Upper lobe of left lung (tissue), 6 donors: ENCODE results near the gene ENPP3. TPM values are rescaled to one million over a fixed set of nuclear protein-coding genes. Genes with fewer than 3 reads are reported as not detected.

Experiments
- ATAC-seq, 2 donors: fragments of 200-7000 bp; cut with Tn5 transposase; one replicate each; pipeline ENCODE4 v1.9.1; 2022; ENCODE audit warnings: mild to moderate bottlenecking in 2 of 2, moderate library complexity in 2 of 2; ENCODE audit not compliant: low FRiP score in 2 of 2
- DNase-seq, 2 donors: peaks; one replicate each; pipeline ENCODE4 v3.0.0-alpha.2; 2019 to 2020
- H3K27ac ChIP-seq, 4 donors: fragments of 200-600 bp; sonication (generic); one replicate each; pipeline ENCODE4 v1.5.1; 2016 to 2019
- H3K27me3 ChIP-seq, 4 donors: fragments of 200-600 bp; sonication (generic); one replicate each; pipeline ENCODE4 v1.5.1; 2017 to 2019
- H3K36me3 ChIP-seq, 4 donors: fragments of 200-600 bp; sonication (generic); one replicate each; pipeline ENCODE4 v1.5.1; 2016 to 2019
- H3K4me1 ChIP-seq, 4 donors: fragments of 200-600 bp; sonication (generic); one replicate each; pipeline ENCODE4 v1.5.1; 2018 to 2019
- H3K4me3 ChIP-seq, 4 donors: fragments of 200-600 bp; sonication (generic); one replicate each; pipeline ENCODE4 v1.5.1; 2017 to 2019; ENCODE audit warnings: mild to moderate bottlenecking in 2 of 4, moderate library complexity in 1 of 4
- H3K9me3 ChIP-seq, 4 donors: fragments of 200-600 bp; sonication (generic); one replicate each; pipeline ENCODE4 v1.5.1; 2018 to 2019
- EP300 ChIP-seq, 4 donors: sonication (generic); formaldehyde crosslinking; IDR thresholded peaks; one replicate each; pipeline ENCODE4 v1.5.1; 2017; ENCODE audit warnings: antibody characterized with exemption in 4 of 4, control low read depth in 2 of 4
- POLR2A ChIP-seq, 4 donors: fragments of 450-650 bp; IDR thresholded peaks; one replicate each; pipeline ENCODE4 v1.5.1; 2016 to 2017; ENCODE audit warnings: antibody characterized with exemption in 4 of 4, mild to moderate bottlenecking in 2 of 4
- POLR2AphosphoS5 ChIP-seq, 2 donors: sonication (generic); formaldehyde crosslinking; IDR thresholded peaks; one replicate each; pipeline ENCODE4 v1.5.1; 2017; ENCODE audit warnings: antibody characterized with exemption in 2 of 2
- WGBS, 2 donors: methylation state at CpG; one replicate each; pipeline ENCODE4 v1.1.5; 2017 to 2018; 5-methylcytosine and 5-hydroxymethylcytosine counted together
- total RNA-seq, 6 donors: library from RNA; depleted of rRNA in 4 of 6; stranded (reverse); fragments of >200 nt in 4 of 6; gene quantifications; one replicate each; pipeline versions ENCODE4 v1.1.0 to v1.2.1, GENCODE V29; 2016 to 2021
- TF ChIP-seq, protein P1 (sequence below), 6 experiments: fragments of 450-650 bp in 4 of 6; fragments of 200-600 bp in 2 of 6; sonication (generic) in 2 of 6; IDR thresholded peaks; one replicate each; pipeline ENCODE4 v1.5.1; 2016 to 2019; ENCODE audit warnings: antibody characterized with exemption in 6 of 6
- donor health status: DM: no; HTN: no; CAD: no; lungs with moderate emphysema.
- donor health status: DM: no; HTN: yes; CAD: no; lungs with severe emphysema.

Gene ENPP3
- total RNA-seq, 6 donors from 2014 or later = under 0.01 to 2.1 (median 0.39) TPM

DNA sequence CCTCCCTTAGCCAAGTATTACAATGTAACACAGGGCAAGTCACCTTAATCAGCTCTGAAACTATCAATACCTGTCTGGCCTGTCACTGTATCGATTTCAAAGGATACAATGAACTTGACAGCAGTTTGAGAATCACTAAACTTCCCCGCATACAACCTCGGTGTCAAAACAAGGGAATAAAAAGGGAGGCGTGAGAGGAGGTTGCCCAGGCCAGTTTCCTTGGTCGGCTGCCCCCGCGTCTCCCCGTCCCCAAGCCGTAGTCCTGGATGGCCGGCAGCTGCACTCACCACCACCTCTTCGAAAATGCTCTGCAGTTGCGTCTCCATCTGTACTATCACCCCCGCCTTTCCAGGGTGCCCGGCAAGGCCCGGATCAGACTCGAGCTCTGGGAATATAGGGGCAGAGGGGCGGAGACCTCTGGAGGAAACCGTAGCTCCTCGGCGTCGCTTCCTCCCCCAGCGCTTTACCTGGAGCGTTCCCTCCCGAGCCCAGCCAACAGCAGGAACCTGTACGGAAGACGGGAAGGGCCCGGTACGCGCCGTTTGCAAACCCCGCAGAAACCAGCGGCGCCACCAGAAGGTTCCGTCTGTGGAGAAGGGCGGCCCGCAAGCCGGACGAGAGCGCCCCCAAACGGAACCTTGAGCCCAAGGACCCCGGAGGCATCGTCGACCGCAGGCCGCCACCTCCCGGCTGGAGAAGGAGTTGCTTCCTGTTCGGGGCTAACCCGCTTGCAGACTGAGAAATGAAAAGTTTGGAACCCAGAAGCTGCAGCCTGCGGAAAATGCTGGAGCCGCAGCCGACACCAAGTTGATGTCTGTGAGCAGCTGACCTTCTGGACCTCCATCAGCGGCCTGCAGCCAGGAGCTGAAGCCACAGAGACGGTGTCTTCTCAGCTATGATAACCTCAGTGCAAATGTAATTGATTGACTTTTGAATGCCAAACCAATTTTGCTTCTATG lies 9.1 kb upstream of the ENPP3 start, which contains the start of gene MED23:
MED23 (minus strand) TSS at position 519 of the 959 bp plus-strand sequence; CDS start at position 326, 193 bp downstream.
- Histone ChIP-seq H3K27ac (peak within 1 kb of the TSS; percentile 81 to 90 (median 86)), H3K9me3 (no peaks in the 10 kb centered on the region), H3K4me3 (peak within 1 kb of the TSS; percentile 81 to 91 (median 87)), H3K4me1 (peaks cover 20 to 25% (median 24%) of the 10 kb centered on the region in 4 donors), H3K27me3 (no peaks in the 10 kb centered on the region), H3K36me3 (peaks cover 12 to 26% (median 15%) of the 10 kb centered on the region in 4 donors)
- ATAC-seq (peak; percentile 99), DNase-seq (peak; percentile 96 to 98)
- TF ChIP-seq POLR2AphosphoS5 (IDR thresholded peaks at IDR 0.05) (peak; percentile 73 to 86), EP300 (IDR thresholded peaks at IDR 0.05) (no peak), POLR2A (IDR thresholded peaks at IDR 0.05) (peak in 3 of 4 donors; percentile 34 to 77 (median 54))
- TF ChIP-seq, protein P1, sequence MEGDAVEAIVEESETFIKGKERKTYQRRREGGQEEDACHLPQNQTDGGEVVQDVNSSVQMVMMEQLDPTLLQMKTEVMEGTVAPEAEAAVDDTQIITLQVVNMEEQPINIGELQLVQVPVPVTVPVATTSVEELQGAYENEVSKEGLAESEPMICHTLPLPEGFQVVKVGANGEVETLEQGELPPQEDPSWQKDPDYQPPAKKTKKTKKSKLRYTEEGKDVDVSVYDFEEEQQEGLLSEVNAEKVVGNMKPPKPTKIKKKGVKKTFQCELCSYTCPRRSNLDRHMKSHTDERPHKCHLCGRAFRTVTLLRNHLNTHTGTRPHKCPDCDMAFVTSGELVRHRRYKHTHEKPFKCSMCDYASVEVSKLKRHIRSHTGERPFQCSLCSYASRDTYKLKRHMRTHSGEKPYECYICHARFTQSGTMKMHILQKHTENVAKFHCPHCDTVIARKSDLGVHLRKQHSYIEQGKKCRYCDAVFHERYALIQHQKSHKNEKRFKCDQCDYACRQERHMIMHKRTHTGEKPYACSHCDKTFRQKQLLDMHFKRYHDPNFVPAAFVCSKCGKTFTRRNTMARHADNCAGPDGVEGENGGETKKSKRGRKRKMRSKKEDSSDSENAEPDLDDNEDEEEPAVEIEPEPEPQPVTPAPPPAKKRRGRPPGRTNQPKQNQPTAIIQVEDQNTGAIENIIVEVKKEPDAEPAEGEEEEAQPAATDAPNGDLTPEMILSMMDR (IDR thresholded peaks at IDR 0.05) = peak; percentile 87 to 96 (median 92)
- WGBS, 2 donors = 1% methylated on average over 18 to 41 of the region's 53 CpGs

DNA sequence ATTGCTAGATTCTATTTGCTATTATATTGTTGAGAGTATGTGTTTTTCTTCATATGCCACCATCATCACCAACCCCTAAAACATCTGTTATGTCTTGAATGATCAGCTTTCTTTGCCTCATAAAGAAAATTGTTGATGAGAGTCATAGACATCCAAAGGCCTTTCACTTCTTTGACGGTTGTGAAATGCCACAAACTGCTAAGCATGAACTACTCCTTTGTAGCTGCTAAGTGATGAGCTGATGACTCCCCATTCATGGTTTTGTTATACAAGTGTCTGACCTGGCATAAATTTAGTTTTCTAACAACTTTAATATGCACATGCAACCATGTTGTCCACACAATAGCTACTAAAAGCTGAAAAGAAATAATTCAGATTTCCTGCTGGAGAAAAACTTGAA lies 8.4 kb upstream of the ENPP3 start:
- peak overlapping the region in 3 of 4 donors; percentile 81 to 91 (median 88) for H3K4me3 ChIP-seq
- no peak for ATAC-seq
- peaks cover 20 to 25% (median 24%) of the 10 kb centered on the region in 4 donors for H3K4me1 ChIP-seq

DNA sequence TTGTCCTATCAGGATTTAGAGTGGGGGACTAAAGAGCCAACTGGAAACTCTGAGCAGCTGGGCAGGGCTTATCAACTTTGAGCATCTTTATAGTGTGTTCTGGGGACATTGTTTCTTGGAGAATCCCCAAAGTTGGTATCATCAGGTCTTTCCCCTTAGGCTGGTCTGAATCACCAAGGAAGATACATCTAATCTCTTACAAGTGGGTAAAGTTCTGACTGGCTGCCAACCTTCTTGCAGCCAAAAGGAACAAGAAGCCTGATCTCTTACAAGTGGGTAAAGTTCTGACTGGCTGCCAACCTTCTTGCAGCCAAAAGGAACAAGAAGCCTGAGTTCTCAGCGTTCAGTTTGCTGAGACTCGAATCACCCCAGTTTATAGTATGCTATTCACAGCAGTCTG lies 7.5 kb upstream of the ENPP3 start:
- H3K9me3 ChIP-seq = no peaks in the 10 kb centered on the region
- no peak for ATAC-seq
- H3K36me3 ChIP-seq = peaks cover 0 to 10% (median under 1%) of the 10 kb centered on the region in 4 donors
- no peaks in the 10 kb centered on the region for H3K27me3 ChIP-seq
- peaks cover 20 to 25% (median 24%) of the 10 kb centered on the region in 4 donors for H3K4me1 ChIP-seq
- TF ChIP-seq POLR2AphosphoS5 (IDR thresholded peaks at IDR 0.05) = no peak
- TF ChIP-seq POLR2A (IDR thresholded peaks at IDR 0.05) = no peak
- TF ChIP-seq, protein P1 (IDR thresholded peaks at IDR 0.05) = no peak
- TF ChIP-seq EP300 (IDR thresholded peaks at IDR 0.05) = no peak
- DNase-seq = peak in 1 of 2 donors; percentile 57
- 62 to 75% methylated on average over 2 of the region's 2 CpGs for WGBS, 2 donors
- H3K27ac ChIP-seq = peak overlapping the region in 3 of 4 donors; percentile 6 to 33 (median 23)
- no peak overlapping the region for H3K4me3 ChIP-seq

More for the DNA sequence above, 8.4 kb upstream of the ENPP3 start:
- Histone ChIP-seq H3K9me3 (no peaks in the 10 kb centered on the region), H3K27me3 (no peaks in the 10 kb centered on the region), H3K27ac (peak overlapping the region in 3 of 4 donors; percentile 86 to 90 (median 87)), H3K36me3 (peaks cover 5 to 19% (median 10%) of the 10 kb centered on the region in 4 donors)
- TF ChIP-seq EP300 (IDR thresholded peaks at IDR 0.05) = no peak
- TF ChIP-seq POLR2AphosphoS5 (IDR thresholded peaks at IDR 0.05) = no peak
- TF ChIP-seq, protein P1 (IDR thresholded peaks at IDR 0.05) = no peak
- TF ChIP-seq POLR2A (IDR thresholded peaks at IDR 0.05) = no peak
- WGBS, 2 donors = 32 to 44% methylated on average over 1 of the region's 1 CpG
- no peak for DNase-seq

DNA sequence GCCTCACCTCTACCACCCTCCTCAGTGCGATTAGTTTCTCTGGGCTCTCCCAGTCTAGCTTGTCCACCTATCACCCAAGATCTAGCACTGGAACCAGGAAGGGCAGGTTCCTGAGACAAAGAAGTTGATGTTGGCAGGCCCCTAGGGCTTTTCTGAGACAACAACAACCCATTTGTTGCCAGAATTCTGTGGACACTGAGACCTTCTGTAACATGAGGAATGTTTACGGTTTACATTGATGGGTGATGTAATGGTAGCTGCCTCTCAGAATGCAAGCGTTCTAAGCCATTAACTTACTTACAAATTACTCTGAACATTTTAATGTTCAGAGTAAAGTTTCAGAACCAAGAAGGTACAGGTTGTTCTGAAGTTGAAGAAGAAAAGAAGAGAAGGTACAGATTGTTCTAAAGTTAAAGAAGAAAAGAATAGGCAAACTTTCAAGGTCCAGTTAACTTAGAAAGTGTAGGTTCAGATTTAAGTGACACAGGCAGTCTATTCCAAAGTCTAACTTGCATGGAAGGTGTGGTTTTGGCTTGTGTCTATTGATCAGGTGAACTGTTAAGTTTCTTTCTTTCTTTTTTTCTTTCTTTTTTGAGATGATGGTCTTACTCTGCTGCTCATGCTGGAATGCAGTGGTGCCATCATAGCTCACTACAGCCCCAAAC lies 5.3 kb upstream of the ENPP3 start:
- Histone ChIP-seq H3K27me3 (no peaks in the 10 kb centered on the region), H3K27ac (no peak overlapping the region), H3K4me3 (no peak overlapping the region), H3K4me1 (peaks cover 17 to 21% (median 18%) of the 10 kb centered on the region in 4 donors), H3K9me3 (no peaks in the 10 kb centered on the region), H3K36me3 (no peaks in the 10 kb centered on the region)
- 90 to 99% methylated on average over 3 of the region's 3 CpGs for WGBS, 2 donors
- ATAC-seq = no peak
- TF ChIP-seq, protein P1 (IDR thresholded peaks at IDR 0.05) = no peak
- no peak for TF ChIP-seq EP300 (IDR thresholded peaks at IDR 0.05)
- no peak for TF ChIP-seq POLR2AphosphoS5 (IDR thresholded peaks at IDR 0.05)
- TF ChIP-seq POLR2A (IDR thresholded peaks at IDR 0.05) = no peak
- DNase-seq = no peak
